Neural progenitor cell (in vitro differentiated cells): ENCODE data around the gene RNF31.

Experiments
- EZH2 ChIP-seq: fragments of 200-600 bp; sonication (generic); IDR thresholded peaks from 2 replicates; pipeline ENCODE4 v1.6.1; 2017; ENCODE audit warnings: antibody characterized with exemption, mild to moderate bottlenecking, moderate library complexity
- TF ChIP-seq, protein P1 (sequence below): fragments of 200-600 bp; sonication (generic); IDR thresholded peaks from 2 replicates; pipeline ENCODE4 v1.5.1; 2017; ENCODE audit warnings: antibody characterized with exemption, mild to moderate bottlenecking

DNA sequence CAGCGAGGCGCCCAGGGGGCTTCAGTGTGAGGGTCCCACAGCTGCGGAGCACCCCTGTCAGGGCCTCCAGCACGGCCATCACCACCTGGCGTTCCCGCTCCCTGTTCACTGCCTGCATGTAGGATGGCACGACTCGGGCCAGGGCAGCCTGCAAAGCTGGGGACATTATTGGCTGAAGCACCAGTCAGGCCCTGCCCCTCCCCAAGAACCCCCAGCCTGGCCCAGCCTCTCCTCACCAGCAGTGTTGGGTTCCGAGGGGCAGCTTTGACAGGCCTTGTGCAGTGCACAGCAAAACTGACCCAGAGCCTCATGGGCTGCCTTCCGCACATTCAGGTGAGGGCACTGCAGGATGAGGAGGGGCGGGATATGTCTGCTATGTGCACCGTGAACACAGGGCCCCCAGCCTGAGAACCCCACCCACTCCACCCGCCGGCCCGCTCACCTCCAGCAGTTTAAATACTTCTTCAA lies 35.8 kb downstream of the RNF31 start:
- TF ChIP-seq, protein P1, sequence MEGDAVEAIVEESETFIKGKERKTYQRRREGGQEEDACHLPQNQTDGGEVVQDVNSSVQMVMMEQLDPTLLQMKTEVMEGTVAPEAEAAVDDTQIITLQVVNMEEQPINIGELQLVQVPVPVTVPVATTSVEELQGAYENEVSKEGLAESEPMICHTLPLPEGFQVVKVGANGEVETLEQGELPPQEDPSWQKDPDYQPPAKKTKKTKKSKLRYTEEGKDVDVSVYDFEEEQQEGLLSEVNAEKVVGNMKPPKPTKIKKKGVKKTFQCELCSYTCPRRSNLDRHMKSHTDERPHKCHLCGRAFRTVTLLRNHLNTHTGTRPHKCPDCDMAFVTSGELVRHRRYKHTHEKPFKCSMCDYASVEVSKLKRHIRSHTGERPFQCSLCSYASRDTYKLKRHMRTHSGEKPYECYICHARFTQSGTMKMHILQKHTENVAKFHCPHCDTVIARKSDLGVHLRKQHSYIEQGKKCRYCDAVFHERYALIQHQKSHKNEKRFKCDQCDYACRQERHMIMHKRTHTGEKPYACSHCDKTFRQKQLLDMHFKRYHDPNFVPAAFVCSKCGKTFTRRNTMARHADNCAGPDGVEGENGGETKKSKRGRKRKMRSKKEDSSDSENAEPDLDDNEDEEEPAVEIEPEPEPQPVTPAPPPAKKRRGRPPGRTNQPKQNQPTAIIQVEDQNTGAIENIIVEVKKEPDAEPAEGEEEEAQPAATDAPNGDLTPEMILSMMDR: no peak
- no peak for TF ChIP-seq EZH2
